Neutrophil (primary cell): ENCODE measurements around the gene USP47.

Source experiments
- H3K27ac ChIP-seq: fragments of 200-600 bp; sonication (generic); 2 replicates; pipeline ENCODE4 v1.5.1; 2016; ENCODE audit warnings: mild to moderate bottlenecking, moderate library complexity
- H3K27me3 ChIP-seq: fragments of 200-600 bp; sonication (generic); 2 replicates; pipeline ENCODE4 v1.6.0; 2016; ENCODE audit warnings: mild to moderate bottlenecking
- H3K36me3 ChIP-seq: fragments of 200-600 bp; sonication (generic); 2 replicates; pipeline ENCODE4 v1.5.1; 2017
- H3K4me1 ChIP-seq, 2 experiments: fragments of 200-600 bp in 1 of 2; sonication (generic) in 1 of 2; 1 replicate in 1 of 2; 2 replicates in 1 of 2; pipeline versions ENCODE4 v1.5.1 to v1.6.1; 2013 to 2016; ENCODE audit warnings: low read depth in 1 of 2, low read length in 1 of 2, mild to moderate bottlenecking in 1 of 2, moderate library complexity in 1 of 2; ENCODE audit not compliant: control insufficient read depth in 1 of 2, insufficient read depth in 1 of 2
- H3K4me3 ChIP-seq, 2 experiments: fragments of 200-600 bp in 1 of 2; sonication (generic) in 1 of 2; 1 replicate in 1 of 2; 2 replicates in 1 of 2; pipeline ENCODE4 v1.5.1; 2013 to 2016; ENCODE audit warnings: low read depth in 1 of 2, low read length in 1 of 2, mild to moderate bottlenecking in 1 of 2, moderate library complexity in 1 of 2
- H3K9me3 ChIP-seq: fragments of 200-600 bp; sonication (generic); 2 replicates; pipeline ENCODE4 v1.5.1; 2016
- CTCF ChIP-seq: fragments of 200-600 bp; sonication (generic); IDR thresholded peaks from 2 replicates; pipeline ENCODE4 v1.5.1; 2016; ENCODE audit warnings: antibody characterized with exemption

The USP47 gene

DNA sequence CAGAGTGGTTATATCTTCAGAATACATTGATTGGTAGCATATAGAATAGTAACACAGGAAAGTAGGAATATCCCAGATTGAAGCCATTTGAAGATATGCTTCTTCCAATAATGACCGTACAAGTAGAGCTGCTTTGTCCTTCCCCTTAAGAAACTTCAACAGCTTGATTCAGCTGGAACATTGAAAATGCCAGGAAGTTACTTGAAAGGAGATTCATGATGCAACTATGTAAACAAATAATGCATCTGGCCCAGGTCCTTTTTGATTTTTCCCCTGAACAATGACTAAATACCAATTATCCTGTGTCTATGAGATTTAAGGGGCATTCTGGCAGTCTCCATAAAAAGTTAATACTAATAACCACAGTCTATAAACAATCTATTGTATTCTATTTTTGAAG lies 163.7 kb downstream of the USP47 start:
- no peaks in the 10 kb centered on the region for H3K36me3 ChIP-seq
- TF ChIP-seq CTCF, result no peak
- H3K27me3 ChIP-seq, result peaks cover 96% of the 10 kb centered on the region
- H3K4me1 ChIP-seq, result no peaks in the 10 kb centered on the region
- H3K4me3 ChIP-seq, result no peak overlapping the region
- H3K9me3 ChIP-seq, result no peaks in the 10 kb centered on the region
- H3K27ac ChIP-seq, result no peak overlapping the region

- H3K9me3 ChIP-seq, result no peaks in the 10 kb centered on the region
- TF ChIP-seq CTCF, result no peak
- peaks cover 96% of the 10 kb centered on the region for H3K27me3 ChIP-seq
- no peak overlapping the region for H3K4me3 ChIP-seq
- no peaks in the 10 kb centered on the region for H3K4me1 ChIP-seq
- no peaks in the 10 kb centered on the region for H3K36me3 ChIP-seq
- no peak overlapping the region for H3K27ac ChIP-seq
Observed at GRCh38 chr11:12006552-12007229, 164.9 kb downstream of the USP47 start.

DNA sequence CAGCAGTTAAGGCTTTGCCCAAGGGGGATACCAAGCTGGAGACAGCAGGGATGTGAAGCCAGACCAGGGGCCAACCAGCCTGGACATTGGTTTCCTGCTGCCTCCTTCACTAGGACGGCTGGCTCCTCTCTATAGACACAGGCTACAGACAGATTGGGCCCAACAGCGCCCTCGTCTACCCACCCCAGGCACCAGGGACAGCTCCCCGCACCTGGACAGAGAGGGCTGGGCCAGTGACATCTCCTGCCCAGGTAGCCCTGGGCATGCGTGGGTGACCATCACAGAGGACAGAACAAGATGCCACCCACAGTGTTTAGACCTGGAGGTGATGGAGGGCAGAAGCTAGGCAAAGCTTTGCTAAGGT lies 165.4 kb downstream of the USP47 start:
- no peak for TF ChIP-seq CTCF
- H3K27ac ChIP-seq, result no peak overlapping the region
- H3K9me3 ChIP-seq, result no peaks in the 10 kb centered on the region
- H3K36me3 ChIP-seq, result no peaks in the 10 kb centered on the region
- H3K4me1 ChIP-seq, result no peaks in the 10 kb centered on the region
- peaks cover 96% of the 10 kb centered on the region for H3K27me3 ChIP-seq
- H3K4me3 ChIP-seq, result no peak overlapping the region

DNA sequence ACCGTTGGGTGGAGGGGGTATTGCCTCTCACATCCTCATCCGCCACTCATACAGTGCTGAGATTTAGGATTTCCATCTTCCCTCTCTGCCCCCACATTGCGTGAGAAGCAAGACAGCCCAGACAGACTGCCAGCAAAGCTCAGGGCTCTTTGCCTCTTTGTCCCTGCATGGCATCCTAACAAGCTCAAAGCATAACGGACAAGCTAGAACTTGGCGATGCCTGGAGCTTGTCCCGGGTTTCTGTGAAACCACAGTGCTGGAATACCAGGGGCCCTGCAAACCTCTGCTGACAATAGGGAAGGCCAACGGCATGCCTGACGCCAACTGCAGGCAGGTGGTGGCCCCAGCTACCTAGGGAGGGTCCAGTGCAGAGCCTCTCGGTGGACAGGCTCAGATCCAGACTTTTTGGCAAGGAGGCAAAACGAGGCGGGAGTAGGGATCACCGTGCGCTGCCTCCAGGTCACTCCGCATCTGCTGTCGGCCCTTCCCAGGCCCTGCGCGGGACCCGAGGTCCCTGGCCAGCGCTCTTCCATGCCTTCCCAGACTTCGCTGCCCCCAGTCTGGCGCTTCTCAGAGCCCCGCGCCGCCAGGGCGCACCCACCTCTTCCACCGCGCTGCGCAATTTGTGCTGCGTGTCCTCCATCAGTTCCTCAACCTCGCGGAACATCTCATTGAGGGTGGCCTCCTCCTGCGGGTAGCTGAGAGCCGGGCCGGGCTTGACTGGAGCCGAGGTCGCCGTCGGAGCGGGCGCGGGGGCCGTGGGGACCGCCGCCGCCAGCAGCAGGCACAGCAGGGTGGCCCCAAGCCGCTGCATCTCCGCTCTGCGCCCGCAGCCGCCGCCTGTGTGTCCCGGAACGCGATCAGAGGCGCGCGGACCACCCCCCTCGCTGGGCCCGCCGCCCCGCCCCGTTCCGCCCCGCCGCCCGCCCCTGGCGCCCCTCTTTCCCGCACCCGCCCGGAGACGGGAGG lies 166.3 kb downstream of the USP47 start, which contains the start of gene DKK3:
Gene DKK3 (minus strand): TSS at position 858 of the 969 bp plus-strand sequence. CDS start 44 bp downstream, at position 814.
- H3K4me1 ChIP-seq, result no peaks in the 10 kb centered on the region
- no peak within 1 kb of the TSS for H3K27ac ChIP-seq
- peaks cover 99% of the 10 kb centered on the region for H3K27me3 ChIP-seq
- no peak within 1 kb of the TSS for H3K4me3 ChIP-seq
- TF ChIP-seq CTCF, result no peak
- H3K9me3 ChIP-seq, result no peaks in the 10 kb centered on the region
- H3K36me3 ChIP-seq, result no peaks in the 10 kb centered on the region
